PFSK-1 (cell line): ENCODE measurements around the gene UGT1A10.

Experiments
- FOXP2 ChIP-seq: optimal IDR thresholded peaks from 2 replicates; pipeline ENCODE3; 2011; ENCODE audit warnings: borderline replicate concordance, control low read depth, inconsistent platforms; ENCODE audit not compliant: insufficient read depth; ENCODE audit errors: extremely low read length, extremely low read depth
- POLR2AphosphoS5 ChIP-seq: IDR thresholded peaks from 2 replicates; pipeline ENCODE4 v1.6.1; 2012; ENCODE audit warnings: low read depth, mild to moderate bottlenecking, control low read depth, low read length, moderate library complexity
- TAF1 ChIP-seq: IDR thresholded peaks from 2 replicates; pipeline ENCODE4 v1.6.1; 2012; ENCODE audit warnings: low read length, control low read depth, borderline replicate concordance; ENCODE audit not compliant: insufficient read depth
- TF ChIP-seq, protein P1 (sequence below), 2 experiments: IDR thresholded peaks; 2 replicates each; pipeline versions ENCODE4 v1.6.1 to v1.8.0; 2011 to 2012; ENCODE audit warnings: low read depth in 2 of 2, low read length in 2 of 2, control low read depth in 1 of 2, inconsistent platforms in 1 of 2, mild to moderate bottlenecking in 1 of 2, moderate library complexity in 1 of 2; ENCODE audit not compliant: insufficient read depth in 1 of 2

DNA sequence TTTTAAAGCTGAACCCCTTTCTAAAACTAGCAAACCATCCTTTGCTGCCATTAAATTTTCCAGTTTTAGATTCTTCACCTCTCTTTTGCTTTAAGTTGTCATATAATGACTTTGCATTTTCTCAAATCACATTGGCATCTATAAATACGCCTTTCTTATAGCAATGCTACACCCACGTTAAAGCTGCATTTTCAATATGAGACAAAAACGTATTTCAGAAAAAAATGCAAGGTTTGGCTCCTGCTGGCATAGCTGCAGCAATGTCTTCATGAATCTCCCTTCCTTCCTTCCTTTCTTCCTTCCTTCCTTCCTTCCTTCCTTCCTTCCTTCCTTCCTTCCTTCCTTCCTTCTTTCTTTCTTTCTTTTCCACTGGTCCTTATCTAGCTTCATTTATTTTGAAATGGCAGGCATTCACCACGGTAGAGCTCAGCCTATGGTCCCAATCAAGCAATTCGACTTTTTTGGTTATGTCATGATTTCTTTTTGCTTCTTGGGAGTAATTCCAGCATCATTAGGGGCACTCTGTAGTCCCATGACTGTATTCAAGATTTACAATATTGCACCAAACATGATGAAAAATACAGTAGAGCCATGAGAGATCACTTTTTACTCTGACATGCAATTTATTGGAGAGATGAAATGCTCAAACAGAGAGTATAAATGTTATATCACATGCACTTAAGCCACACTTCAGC is 8.8 kb upstream of the UGT1A10 start:
- TF ChIP-seq, protein P1, sequence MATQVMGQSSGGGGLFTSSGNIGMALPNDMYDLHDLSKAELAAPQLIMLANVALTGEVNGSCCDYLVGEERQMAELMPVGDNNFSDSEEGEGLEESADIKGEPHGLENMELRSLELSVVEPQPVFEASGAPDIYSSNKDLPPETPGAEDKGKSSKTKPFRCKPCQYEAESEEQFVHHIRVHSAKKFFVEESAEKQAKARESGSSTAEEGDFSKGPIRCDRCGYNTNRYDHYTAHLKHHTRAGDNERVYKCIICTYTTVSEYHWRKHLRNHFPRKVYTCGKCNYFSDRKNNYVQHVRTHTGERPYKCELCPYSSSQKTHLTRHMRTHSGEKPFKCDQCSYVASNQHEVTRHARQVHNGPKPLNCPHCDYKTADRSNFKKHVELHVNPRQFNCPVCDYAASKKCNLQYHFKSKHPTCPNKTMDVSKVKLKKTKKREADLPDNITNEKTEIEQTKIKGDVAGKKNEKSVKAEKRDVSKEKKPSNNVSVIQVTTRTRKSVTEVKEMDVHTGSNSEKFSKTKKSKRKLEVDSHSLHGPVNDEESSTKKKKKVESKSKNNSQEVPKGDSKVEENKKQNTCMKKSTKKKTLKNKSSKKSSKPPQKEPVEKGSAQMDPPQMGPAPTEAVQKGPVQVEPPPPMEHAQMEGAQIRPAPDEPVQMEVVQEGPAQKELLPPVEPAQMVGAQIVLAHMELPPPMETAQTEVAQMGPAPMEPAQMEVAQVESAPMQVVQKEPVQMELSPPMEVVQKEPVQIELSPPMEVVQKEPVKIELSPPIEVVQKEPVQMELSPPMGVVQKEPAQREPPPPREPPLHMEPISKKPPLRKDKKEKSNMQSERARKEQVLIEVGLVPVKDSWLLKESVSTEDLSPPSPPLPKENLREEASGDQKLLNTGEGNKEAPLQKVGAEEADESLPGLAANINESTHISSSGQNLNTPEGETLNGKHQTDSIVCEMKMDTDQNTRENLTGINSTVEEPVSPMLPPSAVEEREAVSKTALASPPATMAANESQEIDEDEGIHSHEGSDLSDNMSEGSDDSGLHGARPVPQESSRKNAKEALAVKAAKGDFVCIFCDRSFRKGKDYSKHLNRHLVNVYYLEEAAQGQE (IDR thresholded peaks at IDR 0.05; ENCODE audit: insufficient read depth in 1 of 2, low read depth in 2 of 2, low read length in 2 of 2) = no peak
- no peak for TF ChIP-seq POLR2AphosphoS5
- TF ChIP-seq FOXP2 = no peak
- no peak for TF ChIP-seq TAF1
